HT-29 (cell line): Measurements from ENCODE around the gene MAP2. TPM values are rescaled to one million over a fixed set of nuclear protein-coding genes. Genes with fewer than 3 reads are reported as not detected.

Source experiments
- DNase-seq: peaks from one replicate; pipeline ENCODE4 v3.0.0-alpha.2; 2015; ENCODE audit warnings: low spot score
- total RNA-seq: library from RNA; depleted of rRNA; stranded (reverse); fragments of >200 nt; shearing (Covaris generic); gene quantifications from 2 replicates; pipeline ENCODE4 v1.2.3, GENCODE V29; 2014; rRNA removed

Gene MAP2, protein sequence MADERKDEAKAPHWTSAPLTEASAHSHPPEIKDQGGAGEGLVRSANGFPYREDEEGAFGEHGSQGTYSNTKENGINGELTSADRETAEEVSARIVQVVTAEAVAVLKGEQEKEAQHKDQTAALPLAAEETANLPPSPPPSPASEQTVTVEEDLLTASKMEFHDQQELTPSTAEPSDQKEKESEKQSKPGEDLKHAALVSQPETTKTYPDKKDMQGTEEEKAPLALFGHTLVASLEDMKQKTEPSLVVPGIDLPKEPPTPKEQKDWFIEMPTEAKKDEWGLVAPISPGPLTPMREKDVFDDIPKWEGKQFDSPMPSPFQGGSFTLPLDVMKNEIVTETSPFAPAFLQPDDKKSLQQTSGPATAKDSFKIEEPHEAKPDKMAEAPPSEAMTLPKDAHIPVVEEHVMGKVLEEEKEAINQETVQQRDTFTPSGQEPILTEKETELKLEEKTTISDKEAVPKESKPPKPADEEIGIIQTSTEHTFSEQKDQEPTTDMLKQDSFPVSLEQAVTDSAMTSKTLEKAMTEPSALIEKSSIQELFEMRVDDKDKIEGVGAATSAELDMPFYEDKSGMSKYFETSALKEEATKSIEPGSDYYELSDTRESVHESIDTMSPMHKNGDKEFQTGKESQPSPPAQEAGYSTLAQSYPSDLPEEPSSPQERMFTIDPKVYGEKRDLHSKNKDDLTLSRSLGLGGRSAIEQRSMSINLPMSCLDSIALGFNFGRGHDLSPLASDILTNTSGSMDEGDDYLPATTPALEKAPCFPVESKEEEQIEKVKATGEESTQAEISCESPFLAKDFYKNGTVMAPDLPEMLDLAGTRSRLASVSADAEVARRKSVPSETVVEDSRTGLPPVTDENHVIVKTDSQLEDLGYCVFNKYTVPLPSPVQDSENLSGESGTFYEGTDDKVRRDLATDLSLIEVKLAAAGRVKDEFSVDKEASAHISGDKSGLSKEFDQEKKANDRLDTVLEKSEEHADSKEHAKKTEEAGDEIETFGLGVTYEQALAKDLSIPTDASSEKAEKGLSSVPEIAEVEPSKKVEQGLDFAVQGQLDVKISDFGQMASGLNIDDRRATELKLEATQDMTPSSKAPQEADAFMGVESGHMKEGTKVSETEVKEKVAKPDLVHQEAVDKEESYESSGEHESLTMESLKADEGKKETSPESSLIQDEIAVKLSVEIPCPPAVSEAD (N-terminal part only)
- total RNA-seq = 0.08 and 1.4 TPM in 2 replicates

DNA sequence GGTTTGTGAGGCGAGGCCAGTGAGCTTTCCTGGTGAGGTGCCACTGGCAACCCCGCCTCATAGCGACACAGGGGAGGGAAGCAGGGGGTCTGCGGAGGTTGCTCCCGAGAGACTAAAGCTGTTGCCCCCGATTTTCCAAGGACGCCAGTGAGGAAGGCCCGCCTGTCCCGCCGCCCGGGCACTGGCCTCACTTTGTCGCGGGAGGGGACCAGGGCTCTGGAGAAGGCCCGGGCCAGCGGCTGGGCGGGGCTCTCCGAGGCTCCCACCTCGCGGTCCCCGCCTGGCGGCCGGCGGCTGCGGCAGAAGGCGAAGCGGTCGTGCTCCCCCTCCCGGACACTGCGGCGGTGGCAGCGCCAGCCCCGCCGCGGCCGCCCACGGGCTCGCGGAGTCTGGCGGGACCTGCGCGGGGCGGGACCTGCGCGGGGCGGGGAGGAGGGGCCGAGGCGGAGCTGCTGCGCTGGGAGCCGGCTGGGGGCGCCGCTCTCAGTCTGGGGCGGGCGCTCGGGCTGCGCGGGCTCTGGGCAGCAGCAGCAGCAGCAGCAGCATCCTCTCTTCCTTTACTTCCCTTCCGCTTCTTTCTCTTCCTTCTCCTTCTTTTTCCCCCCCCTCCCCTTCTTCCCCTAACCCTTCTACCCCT is at the start of gene MAP2:
MAP2 (plus strand) TSS at position 486 of the 637 bp plus-strand sequence. CDS start 229,124 bp downstream, outside the sequence.
- DNase-seq = peak; percentile 75

DNA sequence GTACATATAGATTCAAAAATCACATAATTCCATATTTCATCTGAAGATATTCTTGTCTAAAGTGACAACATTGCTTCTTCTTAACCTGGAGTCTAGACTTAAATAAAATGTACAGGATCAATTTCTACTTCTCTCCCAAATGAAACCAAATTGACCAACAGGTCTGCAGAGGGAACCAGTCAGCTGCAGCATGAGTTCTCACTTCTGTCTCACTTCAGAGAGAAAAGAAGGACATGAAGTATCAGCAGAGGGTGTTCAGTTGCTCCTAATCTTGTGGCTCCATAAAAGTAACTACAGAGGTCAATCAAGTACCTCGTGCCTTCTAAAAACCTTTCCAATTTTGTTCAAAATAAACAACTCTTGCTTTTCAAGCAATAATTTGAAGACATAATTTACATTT is 47.2 kb upstream of the MAP2 start:
- DNase-seq = no peak

GRCh38 chr2:209380293-209380692 is 43.6 kb upstream of the MAP2 start:
- no peak for DNase-seq

DNA sequence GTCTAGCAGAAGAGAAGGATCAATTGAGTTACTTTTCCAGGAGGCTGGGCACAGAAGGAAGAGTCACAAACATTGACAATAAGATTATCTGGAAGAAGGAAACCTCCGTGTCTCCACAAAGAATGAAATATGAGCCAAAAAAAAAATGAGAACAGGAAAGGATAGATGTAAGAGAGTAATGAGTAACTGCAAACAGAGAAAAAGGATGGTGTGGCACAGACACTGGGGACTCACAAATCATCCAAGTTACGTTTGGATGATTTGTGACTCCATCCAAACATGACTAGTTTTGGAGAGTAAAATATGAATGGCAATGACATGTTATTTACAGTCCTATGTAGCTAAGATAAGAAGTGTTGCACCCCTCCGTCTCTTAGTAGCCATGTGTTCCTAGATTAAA is 42.8 kb upstream of the MAP2 start:
- no peak for DNase-seq

GRCh38 chr2:209382775-209383174 is 41.1 kb upstream of the MAP2 start:
- no peak for DNase-seq

DNA sequence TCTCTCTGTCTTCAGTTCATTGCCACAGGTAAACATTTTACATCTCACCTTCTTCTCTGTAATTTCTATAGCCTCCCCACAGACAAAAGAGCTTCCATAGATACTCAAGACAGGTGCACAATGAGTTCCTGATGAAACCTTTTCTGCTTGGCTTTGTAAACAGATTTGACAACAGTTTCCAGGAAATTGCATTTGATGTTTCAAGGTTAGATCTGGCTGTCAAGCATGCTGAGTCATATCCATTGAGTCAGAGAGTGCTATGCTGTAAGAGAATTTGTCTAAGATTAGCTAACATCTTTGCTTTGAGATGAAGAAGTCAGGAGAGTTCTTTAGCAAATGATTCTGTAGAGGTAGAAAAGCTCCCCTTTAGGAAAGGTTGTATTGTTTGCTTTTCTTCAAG is 40.6 kb upstream of the MAP2 start:
- peak; percentile 74 for DNase-seq

DNA sequence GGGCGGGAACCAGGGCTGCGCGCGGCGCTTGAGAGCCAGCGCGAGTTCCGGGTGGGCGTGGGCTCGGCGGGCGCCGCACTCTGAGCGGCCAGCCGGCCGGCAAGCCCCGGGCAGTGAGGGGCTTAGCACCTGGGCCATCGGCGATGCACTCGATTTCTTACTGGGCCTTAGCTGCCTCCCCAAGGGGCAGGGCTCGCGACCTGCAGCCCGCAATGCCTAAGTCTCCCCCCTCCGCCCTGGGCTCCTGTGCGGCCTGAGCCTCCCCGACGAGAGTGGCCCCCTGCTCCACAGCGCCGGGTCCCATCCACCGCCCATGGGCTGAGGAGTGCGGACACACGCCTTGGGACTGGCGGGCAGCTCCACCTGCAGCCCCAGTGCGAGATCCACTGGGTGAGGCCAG is 36.5 kb upstream of the MAP2 start:
- no peak for DNase-seq

GRCh38 chr2:209388446-209389037 is 35.3 kb upstream of the MAP2 start:
- no peak for DNase-seq

DNA sequence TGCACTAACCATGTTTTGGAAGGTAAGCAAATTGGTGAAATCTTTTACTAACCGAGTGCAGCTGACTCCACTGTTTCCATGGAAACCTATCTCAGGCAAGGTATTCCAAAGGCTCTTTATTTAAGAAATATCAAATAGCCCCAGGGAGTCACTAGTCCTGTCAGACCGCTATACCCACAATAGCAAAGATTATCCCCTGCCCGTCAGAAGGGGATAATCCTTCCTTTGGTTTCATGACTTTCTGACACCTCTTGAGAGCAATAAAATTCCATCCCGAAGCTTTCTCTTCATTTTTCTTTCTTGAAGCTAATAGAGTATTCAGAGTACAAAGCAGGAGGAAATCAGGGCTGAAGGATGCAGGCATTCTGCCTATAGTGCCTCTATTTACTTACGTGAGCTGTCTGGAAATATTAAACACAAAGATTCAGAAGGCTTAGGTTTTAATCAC is 34.7 kb upstream of the MAP2 start:
- no peak for DNase-seq

- no peak for DNase-seq
Observed at GRCh38 chr2:209390839-209391238, 33.0 kb upstream of the MAP2 start.

GRCh38 chr2:209391776-209392401 is 32.0 kb upstream of the MAP2 start:
- no peak for DNase-seq

DNA sequence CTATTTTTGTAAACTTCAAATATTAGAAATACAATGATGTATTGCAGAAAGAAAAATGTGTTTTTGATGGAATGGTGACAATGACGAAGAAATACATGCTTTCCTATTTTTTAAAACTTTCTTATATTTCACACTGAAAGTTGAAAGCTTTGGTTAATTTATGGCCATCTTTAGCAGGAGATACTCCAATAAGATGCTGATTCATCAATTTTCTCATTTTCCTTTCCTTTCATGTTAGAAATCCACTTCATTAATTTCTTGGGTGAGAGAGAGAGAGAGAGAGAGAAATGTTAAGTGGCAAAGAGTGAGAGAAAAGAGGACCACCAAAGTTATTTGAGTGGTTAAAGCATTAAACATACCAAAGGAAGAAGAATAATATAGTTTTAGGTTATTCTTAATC is 28.6 kb upstream of the MAP2 start:
- no peak for DNase-seq

GRCh38 chr2:209395652-209396051 is 28.2 kb upstream of the MAP2 start:
- no peak for DNase-seq

DNA sequence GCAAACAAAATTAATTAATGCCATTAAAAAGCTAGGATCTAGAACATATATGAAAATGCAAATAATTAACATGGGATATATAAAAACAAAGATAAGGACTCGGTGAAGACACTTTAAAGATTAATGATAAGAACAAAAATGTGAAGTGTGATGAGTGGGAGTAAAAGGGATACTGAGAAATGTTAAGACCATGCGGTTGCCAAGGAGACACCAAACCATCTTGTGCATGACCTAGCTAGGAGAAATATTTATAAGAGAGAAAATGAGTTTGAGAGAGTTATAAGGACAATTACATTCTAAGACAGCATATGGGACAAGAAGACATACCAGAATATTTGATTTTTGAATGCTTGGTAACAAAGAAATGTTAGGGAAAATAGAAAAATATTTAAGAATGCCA is 25.4 kb upstream of the MAP2 start:
- no peak for DNase-seq

GRCh38 chr2:209401788-209402187 is 22.1 kb upstream of the MAP2 start:
- no peak for DNase-seq

DNA sequence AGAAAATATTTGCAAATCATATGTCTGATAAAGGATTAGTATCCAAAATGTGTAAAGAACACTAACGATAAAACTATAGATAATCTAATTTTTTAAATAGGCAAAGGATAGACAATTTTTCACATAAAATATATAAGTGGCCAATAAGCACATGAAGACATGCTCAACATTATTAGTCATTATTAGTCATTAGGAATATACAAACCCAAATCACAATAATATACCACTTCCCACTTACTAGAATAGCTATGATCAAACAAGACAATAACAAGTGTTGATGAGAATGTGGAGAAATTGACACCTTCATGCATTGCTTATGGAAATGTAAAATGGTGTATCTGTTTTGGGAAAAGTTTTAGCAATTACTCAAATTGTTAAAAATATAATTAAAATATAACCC is 12.6 kb upstream of the MAP2 start:
- DNase-seq = no peak

DNA sequence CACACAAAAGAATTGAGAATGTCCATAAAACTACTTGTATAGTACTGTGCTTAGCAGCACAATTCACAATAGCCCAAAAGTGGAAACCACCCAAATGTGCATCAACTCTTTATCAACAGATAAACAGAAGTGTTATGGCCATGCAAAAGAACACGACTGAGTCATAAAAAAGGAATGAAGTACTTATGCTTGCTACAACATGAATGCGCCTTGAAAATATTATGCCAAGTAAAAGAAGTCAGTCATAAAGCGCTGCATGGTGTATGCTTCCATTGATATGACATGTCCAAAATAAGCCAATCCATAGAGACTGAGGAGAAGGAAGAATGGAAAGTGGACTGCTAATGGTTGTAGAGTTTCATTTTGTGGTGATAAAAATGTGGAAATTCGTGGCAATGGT is 12.1 kb upstream of the MAP2 start:
- DNase-seq = no peak

DNA sequence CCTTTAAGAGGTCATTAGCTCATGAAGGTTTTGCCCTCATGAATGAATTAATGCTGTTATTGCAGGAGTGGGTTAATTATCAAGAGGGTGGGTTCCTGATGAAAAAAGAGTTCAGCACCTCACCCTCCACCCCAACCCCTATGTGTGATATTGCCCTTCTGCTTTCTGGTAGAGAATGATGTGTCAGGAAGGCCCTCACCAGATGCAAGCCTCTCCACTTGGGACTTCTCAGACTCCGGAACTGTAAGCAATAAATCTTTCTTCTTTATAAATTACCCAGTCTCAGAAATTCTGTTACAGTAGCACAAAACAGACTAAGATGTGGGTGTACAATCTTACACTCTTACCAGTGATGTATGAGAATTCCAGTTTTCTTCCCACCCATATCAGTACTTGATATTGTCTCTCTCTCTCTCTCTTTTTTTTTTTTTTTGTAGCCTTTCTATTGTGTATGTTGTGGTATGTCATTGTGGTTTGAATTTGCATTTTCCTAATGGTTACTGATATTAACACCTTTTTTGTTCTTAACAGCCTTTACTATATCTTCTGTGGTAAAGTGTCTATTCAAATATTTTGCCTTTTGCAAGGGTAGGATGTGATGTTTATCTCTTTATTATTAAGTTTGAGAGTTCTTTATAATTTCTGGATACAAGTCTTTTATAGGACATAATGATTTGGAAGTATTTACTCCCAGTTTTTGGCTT is 10.4 kb upstream of the MAP2 start:
- DNase-seq = no peak

DNA sequence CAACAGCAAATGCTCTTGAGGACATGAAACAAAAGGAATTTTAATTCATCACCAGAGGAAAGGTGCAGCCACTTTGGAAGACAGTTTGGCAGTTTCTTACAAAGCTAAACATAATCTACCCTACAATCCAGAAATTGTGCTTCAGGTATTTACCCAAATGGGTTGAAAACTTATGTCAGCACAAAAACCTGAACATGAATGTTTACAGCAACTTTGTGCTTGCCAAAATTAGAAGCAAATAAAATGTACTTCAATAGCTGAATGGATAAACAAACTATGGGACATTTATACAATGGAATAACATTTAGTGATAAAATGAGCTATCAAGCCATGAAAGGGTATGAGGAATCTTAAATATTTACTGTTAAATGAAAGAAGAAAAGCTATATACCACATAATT is 6.9 kb upstream of the MAP2 start:
- no peak for DNase-seq

- no peak for DNase-seq
Observed at GRCh38 chr2:209422191-209422754, 1.6 kb upstream of the MAP2 start.
